Omental fat pad (tissue), 4 donors: ENCODE data around the gene KCTD15. TPM values are rescaled to one million over a fixed set of nuclear protein-coding genes. Genes with fewer than 3 reads are reported as not detected.

Source experiments
- ATAC-seq: fragments of 150-250 bp; one replicate; pipeline ENCODE4 v1.9.1; 2016; ENCODE audit warnings: mild to moderate bottlenecking, moderate library complexity; ENCODE audit not compliant: low FRiP score
- DNase-seq: peaks from one replicate; pipeline ENCODE4 v3.0.0-alpha.2; 2019; ENCODE audit warnings: low spot score
- total RNA-seq, 4 donors: library from RNA; depleted of rRNA; stranded (reverse); fragments of >200 nt; gene quantifications; one replicate each; pipeline ENCODE4 v1.1.0, GENCODE V29; 2016
- TF ChIP-seq, protein P1 (sequence below), 3 donors: fragments of 450-650 bp; IDR thresholded peaks; one replicate each; pipeline ENCODE4 v1.5.1; 2016 to 2017; ENCODE audit warnings: antibody characterized with exemption in 3 of 3, mild to moderate bottlenecking in 3 of 3, moderate library complexity in 2 of 3

KCTD15 gene
- total RNA-seq, 4 donors from 2014 or later: 30.6 to 49.7 (median 38.2) TPM

GRCh38 chr19:33781996-33782395 is 14.7 kb upstream of the KCTD15 start:
- TF ChIP-seq, protein P1, sequence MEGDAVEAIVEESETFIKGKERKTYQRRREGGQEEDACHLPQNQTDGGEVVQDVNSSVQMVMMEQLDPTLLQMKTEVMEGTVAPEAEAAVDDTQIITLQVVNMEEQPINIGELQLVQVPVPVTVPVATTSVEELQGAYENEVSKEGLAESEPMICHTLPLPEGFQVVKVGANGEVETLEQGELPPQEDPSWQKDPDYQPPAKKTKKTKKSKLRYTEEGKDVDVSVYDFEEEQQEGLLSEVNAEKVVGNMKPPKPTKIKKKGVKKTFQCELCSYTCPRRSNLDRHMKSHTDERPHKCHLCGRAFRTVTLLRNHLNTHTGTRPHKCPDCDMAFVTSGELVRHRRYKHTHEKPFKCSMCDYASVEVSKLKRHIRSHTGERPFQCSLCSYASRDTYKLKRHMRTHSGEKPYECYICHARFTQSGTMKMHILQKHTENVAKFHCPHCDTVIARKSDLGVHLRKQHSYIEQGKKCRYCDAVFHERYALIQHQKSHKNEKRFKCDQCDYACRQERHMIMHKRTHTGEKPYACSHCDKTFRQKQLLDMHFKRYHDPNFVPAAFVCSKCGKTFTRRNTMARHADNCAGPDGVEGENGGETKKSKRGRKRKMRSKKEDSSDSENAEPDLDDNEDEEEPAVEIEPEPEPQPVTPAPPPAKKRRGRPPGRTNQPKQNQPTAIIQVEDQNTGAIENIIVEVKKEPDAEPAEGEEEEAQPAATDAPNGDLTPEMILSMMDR (IDR thresholded peaks at IDR 0.05): no peak
- ATAC-seq (no peak), DNase-seq (no peak)

DNA sequence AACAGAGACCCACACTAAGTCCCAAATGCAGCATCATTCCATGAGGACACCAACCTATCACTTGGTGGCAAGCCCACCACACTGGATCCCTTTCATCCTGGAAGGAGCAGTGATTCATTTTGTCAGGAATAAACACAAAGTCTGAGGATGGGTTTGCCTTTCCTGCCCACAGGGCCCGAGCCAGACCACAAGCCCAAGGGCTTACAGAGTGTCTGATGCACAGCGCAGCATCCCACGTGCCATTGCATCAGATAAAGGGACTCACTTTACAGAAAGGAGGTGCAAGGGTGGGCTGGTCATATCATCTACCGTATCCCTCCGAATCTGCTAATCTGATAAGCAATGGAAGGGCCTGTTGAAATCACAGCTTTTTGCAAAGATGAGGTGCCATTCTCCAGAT is 12.2 kb upstream of the KCTD15 start:
- DNase-seq (no peak), ATAC-seq (no peak)
- TF ChIP-seq, protein P1 (IDR thresholded peaks at IDR 0.05): no peak

- ATAC-seq: no peak
- no peak for DNase-seq
- TF ChIP-seq, protein P1 (IDR thresholded peaks at IDR 0.05): no peak
Measured at GRCh38 chr19:33785795-33786194, 10.9 kb upstream of the KCTD15 start.

- ATAC-seq (no peak), DNase-seq (no peak)
- TF ChIP-seq, protein P1 (IDR thresholded peaks at IDR 0.05): no peak
Measured at GRCh38 chr19:33788676-33789075, 8.0 kb upstream of the KCTD15 start.

DNA sequence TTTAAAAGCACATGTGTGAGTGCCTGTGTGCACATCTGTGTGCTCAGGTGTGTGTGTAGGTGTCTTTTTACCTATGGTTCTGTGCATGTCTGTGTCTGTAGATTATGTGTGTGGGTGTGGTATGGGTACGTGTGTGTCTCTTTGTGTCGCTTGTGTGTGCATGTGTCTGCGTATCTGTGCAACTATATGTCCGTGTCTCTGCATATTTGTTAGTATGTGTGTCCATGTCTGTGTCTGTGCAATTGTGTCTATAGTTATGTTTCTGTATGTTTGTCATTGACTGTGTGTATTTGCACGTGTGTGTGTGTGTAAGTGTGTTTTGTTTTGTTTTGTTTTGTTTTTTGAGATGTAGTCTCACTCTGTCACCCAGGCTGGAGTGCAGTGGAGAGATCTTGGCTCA is 7.3 kb upstream of the KCTD15 start:
- TF ChIP-seq, protein P1 (IDR thresholded peaks at IDR 0.05): no peak
- DNase-seq: no peak
- no peak for ATAC-seq

GRCh38 chr19:33794683-33795369 is 1.8 kb upstream of the KCTD15 start:
- DNase-seq (no peak), ATAC-seq (no peak)

More at GRCh38 chr19:33794683-33795369, 1.8 kb upstream of the KCTD15 start:
- TF ChIP-seq, protein P1 (IDR thresholded peaks at IDR 0.05): no peak
